ENCODE results near the gene GUCY1A2.
A peak's percentile ranks its signal among the peaks of the same experiment; 100 is the strongest.
"Not testable (repeated sequence)": the region's sequence is repeated elsewhere in the genome, so short reads cannot be mapped to it uniquely, and the experiment has no call there.

The GUCY1A2 gene

GRCh38 chr11:107018219-107018901 lies at the start of gene GUCY1A2:
GUCY1A2 (minus strand) TSS chr11:107018476; CDS start chr11:107018055, 421 bp downstream.
- no peak for TF ChIP-seq CTCF (IDR thresholded peaks at IDR 0.05; ENCODE audit: low read depth, low read length, missing control alignments)
- peak within 1 kb of the TSS; percentile 41 for H3K4me3 ChIP-seq (ENCODE audit: low read depth, low read length)
- DNase-seq (ENCODE audit: low read depth) = no peak

DNA sequence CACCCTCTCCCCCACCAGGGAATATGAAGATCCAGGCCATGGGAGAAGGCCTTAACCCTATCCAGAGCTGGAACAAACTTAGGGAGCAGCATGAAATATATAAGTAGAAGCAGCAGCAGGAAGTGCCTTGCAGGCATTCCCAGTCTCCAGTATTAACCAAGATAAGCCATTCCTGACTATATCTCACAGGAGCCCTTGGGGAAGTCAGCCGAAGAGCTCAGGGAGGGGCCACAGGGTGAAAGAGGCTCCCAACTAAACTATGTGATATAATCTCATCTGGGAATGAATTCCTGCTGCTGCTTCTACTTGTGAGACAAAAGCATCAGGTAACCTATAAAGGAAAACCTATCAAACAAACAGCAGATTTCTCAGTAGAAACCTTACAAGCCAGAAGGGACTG lies 36.1 kb upstream of the GUCY1A2 start:
- H3K4me3 ChIP-seq (ENCODE audit: low read depth, low read length) = no peak overlapping the region
- DNase-seq (ENCODE audit: low read depth) = no peak
- no peak for TF ChIP-seq CTCF (IDR thresholded peaks at IDR 0.05; ENCODE audit: low read depth, low read length, missing control alignments)

DNA sequence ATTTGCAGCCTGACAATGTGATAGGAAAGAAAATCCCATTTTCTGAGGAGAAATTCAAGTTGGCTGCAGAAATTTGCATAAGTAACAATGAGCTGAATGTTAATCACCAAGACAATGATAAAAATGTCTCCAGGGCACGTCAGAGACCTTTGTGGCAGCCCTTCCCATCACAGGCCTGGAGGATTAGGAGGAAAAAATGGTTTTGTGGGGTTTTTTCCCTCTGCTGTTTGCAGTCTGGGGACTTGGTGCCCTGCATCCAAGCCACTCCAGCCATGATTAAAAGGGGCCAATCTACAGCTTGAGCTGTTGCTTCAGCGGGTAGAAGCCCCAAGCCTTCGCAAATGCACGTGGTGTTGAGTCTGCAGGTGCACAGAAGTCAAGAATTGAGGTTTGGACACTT lies 33.1 kb upstream of the GUCY1A2 start:
- not testable (repeated sequence) for H3K4me3 ChIP-seq (ENCODE audit: low read depth, low read length); DNase-seq (ENCODE audit: low read depth)

- not testable (repeated sequence) for DNase-seq (ENCODE audit: low read depth); H3K4me3 ChIP-seq (ENCODE audit: low read depth, low read length)
Observed at GRCh38 chr11:107050899-107051298, 32.6 kb upstream of the GUCY1A2 start.

- no peak for TF ChIP-seq CTCF (IDR thresholded peaks at IDR 0.05; ENCODE audit: low read depth, low read length, missing control alignments)
- H3K4me3 ChIP-seq (ENCODE audit: low read depth, low read length) = no peak overlapping the region
- DNase-seq (ENCODE audit: low read depth) = no peak
Observed at GRCh38 chr11:107050121-107050520, 31.8 kb upstream of the GUCY1A2 start.

DNA sequence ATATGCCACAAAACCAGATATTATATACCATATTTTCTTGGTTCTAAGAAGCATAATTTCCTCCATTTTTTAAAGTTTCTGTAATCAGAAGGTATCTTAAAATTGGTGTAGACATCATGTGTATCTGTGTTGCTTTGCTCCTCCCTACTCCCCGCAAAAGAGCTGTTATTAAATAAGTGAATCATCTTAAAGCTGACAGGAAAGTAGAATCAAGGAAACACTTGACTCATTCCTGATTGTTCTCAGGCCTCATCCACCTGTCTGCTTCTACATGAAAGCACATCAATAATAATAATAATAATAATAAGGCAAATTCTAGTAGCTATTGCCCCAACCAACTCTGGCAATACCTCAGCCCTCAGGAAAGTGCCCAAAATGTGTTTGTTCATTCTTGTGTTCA lies 26.2 kb upstream of the GUCY1A2 start:
- H3K4me3 ChIP-seq (ENCODE audit: low read depth, low read length) = no peak overlapping the region
- DNase-seq (ENCODE audit: low read depth) = no peak
- TF ChIP-seq CTCF (IDR thresholded peaks at IDR 0.05; ENCODE audit: low read depth, low read length, missing control alignments) = no peak

DNA sequence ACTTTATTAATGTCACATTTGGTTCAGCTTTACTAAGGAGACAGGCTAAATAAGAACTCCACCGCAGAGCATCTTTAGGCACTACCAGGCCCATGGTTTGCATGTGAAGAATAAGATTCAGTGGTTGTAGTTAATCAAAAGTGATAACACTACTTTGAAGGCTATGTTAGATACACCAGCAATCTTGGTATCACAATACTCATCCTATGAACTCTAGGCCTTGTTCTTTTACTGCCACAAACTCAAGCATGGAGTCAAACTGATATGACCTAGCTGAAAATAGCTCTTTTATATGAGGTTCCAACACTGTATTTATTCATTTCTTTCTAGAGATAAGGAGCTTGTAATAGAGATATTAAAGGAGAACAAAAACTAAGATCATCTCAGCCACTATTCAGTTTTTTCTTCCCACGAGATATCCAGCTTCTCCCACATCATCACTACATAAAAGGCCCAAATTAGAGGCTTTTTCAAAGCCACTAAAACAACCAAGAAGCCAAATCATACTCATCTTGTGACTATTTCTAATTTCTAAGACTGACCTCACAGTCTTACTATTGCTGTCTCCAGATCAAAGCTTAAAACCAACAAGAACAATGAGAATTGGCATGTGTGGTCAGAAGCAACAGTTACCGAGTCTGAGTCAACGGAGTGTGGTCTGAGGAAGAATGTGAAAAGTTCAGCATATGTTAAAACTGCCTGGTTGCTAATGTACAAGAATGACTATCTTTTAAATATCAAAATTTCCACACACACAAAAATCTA lies 25.1 kb upstream of the GUCY1A2 start:
- H3K4me3 ChIP-seq (ENCODE audit: low read depth, low read length) = no peak overlapping the region
- no peak for TF ChIP-seq CTCF (IDR thresholded peaks at IDR 0.05; ENCODE audit: low read depth, low read length, missing control alignments)
- peak; percentile 34 for DNase-seq (ENCODE audit: low read depth)

- no peak for DNase-seq (ENCODE audit: low read depth)
- no peak overlapping the region for H3K4me3 ChIP-seq (ENCODE audit: low read depth, low read length)
- no peak for TF ChIP-seq CTCF (IDR thresholded peaks at IDR 0.05; ENCODE audit: low read depth, low read length, missing control alignments)
Observed at GRCh38 chr11:107042748-107043147, 24.5 kb upstream of the GUCY1A2 start.
